Erythroblast (primary cell): Measurements from ENCODE around the gene PRRT3.
"Not testable (repeated sequence)": the region's sequence is repeated elsewhere in the genome, so short reads cannot be mapped to it uniquely, and the experiment has no call there.

Experiments used
- GATA1 ChIP-seq: IDR thresholded peaks from 2 replicates; pipeline ENCODE4 v1.6.1; 2011; ENCODE audit warnings: low read depth, mild to moderate bottlenecking, control low read depth, low read length, moderate library complexity
- POLR2A ChIP-seq: IDR thresholded peaks from 2 replicates; pipeline ENCODE4 v1.6.1; 2011; ENCODE audit warnings: mild to moderate bottlenecking, low read length

DNA sequence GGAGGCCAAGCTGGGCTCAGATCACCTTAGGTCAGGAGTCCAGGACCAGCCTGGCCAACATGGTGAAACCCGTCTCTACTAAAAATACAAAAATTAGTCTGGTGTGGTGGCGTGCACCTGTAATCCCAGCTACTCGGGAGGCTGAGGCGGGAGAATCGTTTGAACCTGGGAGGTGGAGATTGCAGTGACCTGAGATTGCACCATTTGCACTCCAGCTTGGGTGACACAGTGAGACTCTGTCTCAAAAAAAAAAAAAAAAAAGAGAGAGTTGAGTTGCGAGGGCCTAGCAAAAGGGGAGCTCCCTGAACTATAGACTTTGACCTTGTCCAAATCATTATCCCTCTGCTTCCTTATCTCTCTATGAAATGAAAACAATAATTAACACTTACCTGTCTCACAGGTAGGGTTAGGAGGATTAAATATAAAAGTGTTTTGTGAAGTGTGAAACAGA is 51.2 kb downstream of the PRRT3 start:
- not testable (repeated sequence) for TF ChIP-seq POLR2A, GATA1
